ENCODE data around the gene AUNIP.

AUNIP gene

GRCh38 chr1:25794325-25794724 lies 64.9 kb downstream of the AUNIP start:
- no peak for DNase-seq (ENCODE audit: low spot score)

GRCh38 chr1:25793585-25794170 lies 65.6 kb downstream of the AUNIP start:
- DNase-seq (ENCODE audit: low spot score): no peak

- DNase-seq (ENCODE audit: low spot score): no peak
These were observed 67.1 kb downstream of the AUNIP start for GRCh38 chr1:25792115-25792514.

GRCh38 chr1:25790472-25790871 lies 68.8 kb downstream of the AUNIP start:
- DNase-seq (ENCODE audit: low spot score): no peak

- DNase-seq (ENCODE audit: low spot score): no peak
These were observed 71.5 kb downstream of the AUNIP start for GRCh38 chr1:25787760-25788166.

- no peak for DNase-seq (ENCODE audit: low spot score)
These were observed 72.1 kb downstream of the AUNIP start for GRCh38 chr1:25786887-25787759.

- DNase-seq (ENCODE audit: low spot score): no peak
These were observed 73.8 kb downstream of the AUNIP start for GRCh38 chr1:25785333-25786067.

- no peak for DNase-seq (ENCODE audit: low spot score)
These were observed 74.6 kb downstream of the AUNIP start for GRCh38 chr1:25784575-25785051.

Data from Ammon's horn (tissue), 1 donor.